Erythroblast (primary cell): ENCODE results near the gene OSBPL3.
A peak's percentile ranks its signal among the peaks of the same experiment; 100 is the strongest.

Experiments
- DNase-seq, 2 experiments: peaks; one replicate each; lab custom pipeline; 2025; lab: John Stamatoyannopoulos, UW
- GATA1 ChIP-seq: IDR thresholded peaks from 2 replicates; pipeline ENCODE4 v1.6.1; 2011; ENCODE audit warnings: low read depth, mild to moderate bottlenecking, control low read depth, low read length, moderate library complexity
- POLR2A ChIP-seq: IDR thresholded peaks from 2 replicates; pipeline ENCODE4 v1.6.1; 2011; ENCODE audit warnings: mild to moderate bottlenecking, low read length

Gene OSBPL3

GRCh38 chr7:24995466-24995865, 15.5 kb upstream of the OSBPL3 start:
- TF ChIP-seq GATA1 (no peak), POLR2A (no peak)
- DNase-seq = no peak

- DNase-seq = no peak
- TF ChIP-seq GATA1 (no peak), POLR2A (no peak)
Measured at GRCh38 chr7:24992314-24992713, 12.3 kb upstream of the OSBPL3 start.

- TF ChIP-seq GATA1 = no peak
- no peak for TF ChIP-seq POLR2A
- no peak for DNase-seq
Measured at GRCh38 chr7:24991353-24991752, 11.4 kb upstream of the OSBPL3 start.

GRCh38 chr7:24987331-24987842, 7.4 kb upstream of the OSBPL3 start:
- TF ChIP-seq GATA1 (no peak), POLR2A (no peak)
- DNase-seq = no peak

- DNase-seq = peak; percentile 11 to 14
- TF ChIP-seq POLR2A (no peak), GATA1 (no peak)
Measured at GRCh38 chr7:24982917-24983316, 2.9 kb upstream of the OSBPL3 start.

- peak; percentile 76 to 82 for DNase-seq
Measured at GRCh38 chr7:24981171-24981951, 1.4 kb upstream of the OSBPL3 start.

GRCh38 chr7:24980534-24981170, 674 bp upstream of the OSBPL3 start:
- DNase-seq = peak; percentile 76
- TF ChIP-seq POLR2A (no peak), GATA1 (no peak)

More at GRCh38 chr7:24981171-24981951, 1.4 kb upstream of the OSBPL3 start:
- TF ChIP-seq POLR2A (peak; percentile 61), GATA1 (no peak)

GRCh38 chr7:24979470-24979862, 512 bp downstream of the OSBPL3 start:
- DNase-seq = peak; percentile 80 to 88
- TF ChIP-seq POLR2A = no peak
- no peak for TF ChIP-seq GATA1

- peak; percentile 44 to 62 for DNase-seq
- TF ChIP-seq GATA1 (no peak), POLR2A (no peak)
Measured at GRCh38 chr7:24978843-24979469, 1.0 kb downstream of the OSBPL3 start.

- DNase-seq = no peak
- no peak for TF ChIP-seq GATA1
- no peak for TF ChIP-seq POLR2A
Measured at GRCh38 chr7:24975644-24976260, 4.2 kb downstream of the OSBPL3 start.

- TF ChIP-seq POLR2A = no peak
- no peak for TF ChIP-seq GATA1
- DNase-seq = no peak
Measured at GRCh38 chr7:24975172-24975571, 4.8 kb downstream of the OSBPL3 start.

- DNase-seq = no peak
- TF ChIP-seq POLR2A (no peak), GATA1 (no peak)
Measured at GRCh38 chr7:24974026-24974832, 5.7 kb downstream of the OSBPL3 start.

- no peak for DNase-seq
Measured at GRCh38 chr7:24972991-24973390, 7.0 kb downstream of the OSBPL3 start.

More at GRCh38 chr7:24972991-24973390, 7.0 kb downstream of the OSBPL3 start:
- no peak for TF ChIP-seq POLR2A
